HG02884 (cell line): ENCODE data around the gene VASP.

Source experiments
- ATAC-seq: cut with Tn5 transposase; IDR thresholded peaks from one replicate; pipeline ENCODE4 v1.9.1; 2021; ENCODE audit warnings: mild to moderate bottlenecking, moderate library complexity; ENCODE audit not compliant: unreplicated experiment

The VASP gene

GRCh38 chr19:45514376-45515051, 7.2 kb downstream of the VASP start:
- no peak for ATAC-seq

- ATAC-seq = no peak
Observed at GRCh38 chr19:45515081-45515624, 7.9 kb downstream of the VASP start.

GRCh38 chr19:45515807-45516401, 8.6 kb downstream of the VASP start:
- ATAC-seq = no peak

- ATAC-seq = no peak
Observed at GRCh38 chr19:45517238-45517637, 10.0 kb downstream of the VASP start.

- no peak for ATAC-seq
Observed at GRCh38 chr19:45517641-45518468, 10.6 kb downstream of the VASP start.

GRCh38 chr19:45518469-45518826, 11.2 kb downstream of the VASP start:
- ATAC-seq = no peak

- no peak for ATAC-seq
Observed at GRCh38 chr19:45522010-45522941, 15.0 kb downstream of the VASP start.

GRCh38 chr19:45523642-45524256, 16.5 kb downstream of the VASP start:
- peak; percentile 70 for ATAC-seq

GRCh38 chr19:45524575-45525129, 17.4 kb downstream of the VASP start:
- ATAC-seq = no peak

- no peak for ATAC-seq
Observed at GRCh38 chr19:45526143-45526542, 18.9 kb downstream of the VASP start.

GRCh38 chr19:45526971-45527370, 19.7 kb downstream of the VASP start:
- no peak for ATAC-seq

- ATAC-seq = no peak
Observed at GRCh38 chr19:45527731-45528130, 20.5 kb downstream of the VASP start.

GRCh38 chr19:45528149-45528743, 21.0 kb downstream of the VASP start:
- ATAC-seq = no peak

- ATAC-seq = no peak
Observed at GRCh38 chr19:45528744-45529419, 21.6 kb downstream of the VASP start.

GRCh38 chr19:45529420-45529785, 22.1 kb downstream of the VASP start:
- ATAC-seq = no peak

GRCh38 chr19:45531349-45531748, 24.1 kb downstream of the VASP start:
- ATAC-seq = no peak

- no peak for ATAC-seq
Observed at GRCh38 chr19:45539459-45539858, 32.2 kb downstream of the VASP start.

- no peak for ATAC-seq
Observed at GRCh38 chr19:45542234-45542668, 35.0 kb downstream of the VASP start.

- no peak for ATAC-seq
Observed at GRCh38 chr19:45547211-45547770, 40.0 kb downstream of the VASP start.
